Kidney glomerular epithelial cell (primary cell): ENCODE measurements around the gene MYMK.

Experiments
- DNase-seq: peaks from one replicate; lab custom pipeline; 2025; lab: John Stamatoyannopoulos, UW

Gene MYMK

DNA sequence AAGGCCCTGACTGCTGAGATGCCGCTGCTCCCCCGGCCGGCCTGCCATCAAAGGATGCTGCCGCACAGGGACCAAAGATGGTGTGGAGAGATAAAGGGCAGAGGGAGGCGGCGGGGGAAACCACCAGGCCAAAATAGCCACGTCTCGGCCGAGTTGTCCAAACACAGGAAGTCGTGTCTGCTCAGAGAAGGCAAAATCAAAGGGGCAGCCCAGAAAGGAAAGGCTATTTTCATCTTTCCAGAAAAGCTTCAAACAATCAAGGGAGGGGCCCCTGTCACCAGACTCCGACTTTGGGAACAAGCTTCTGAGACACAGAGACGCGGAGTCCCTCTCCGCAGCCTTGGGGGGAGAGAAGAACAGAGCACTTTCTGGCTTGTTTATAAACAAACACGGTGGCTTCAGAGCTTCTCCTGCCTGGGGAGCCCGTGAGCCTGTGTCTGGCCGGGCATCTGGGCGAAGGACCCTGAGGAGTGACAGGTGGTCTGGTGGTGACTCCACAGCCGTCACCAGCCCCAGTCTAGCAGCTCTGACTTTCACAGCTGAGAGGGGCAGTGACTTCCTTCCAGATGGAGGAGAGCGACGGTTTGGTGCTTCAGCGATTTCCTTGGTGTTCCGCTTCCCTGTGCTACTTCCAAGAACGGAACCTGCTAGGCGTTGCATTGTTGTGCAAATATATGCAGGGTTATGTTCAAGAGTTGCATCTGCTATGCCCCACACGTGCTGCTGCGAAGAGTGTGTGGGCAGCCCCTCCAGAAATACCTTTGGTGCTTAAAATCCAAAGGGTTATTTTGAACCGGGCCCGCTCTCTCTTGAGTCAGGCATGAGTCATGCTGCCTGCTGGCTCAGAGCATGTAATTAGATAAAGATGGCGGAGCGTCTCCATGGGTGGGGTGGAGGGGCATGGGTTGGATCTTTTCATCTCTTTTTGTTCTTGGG lies 33.7 kb upstream of the MYMK start:
- no peak for DNase-seq

GRCh38 chr9:133557581-133557980 lies 32.8 kb upstream of the MYMK start:
- DNase-seq, result no peak

DNA sequence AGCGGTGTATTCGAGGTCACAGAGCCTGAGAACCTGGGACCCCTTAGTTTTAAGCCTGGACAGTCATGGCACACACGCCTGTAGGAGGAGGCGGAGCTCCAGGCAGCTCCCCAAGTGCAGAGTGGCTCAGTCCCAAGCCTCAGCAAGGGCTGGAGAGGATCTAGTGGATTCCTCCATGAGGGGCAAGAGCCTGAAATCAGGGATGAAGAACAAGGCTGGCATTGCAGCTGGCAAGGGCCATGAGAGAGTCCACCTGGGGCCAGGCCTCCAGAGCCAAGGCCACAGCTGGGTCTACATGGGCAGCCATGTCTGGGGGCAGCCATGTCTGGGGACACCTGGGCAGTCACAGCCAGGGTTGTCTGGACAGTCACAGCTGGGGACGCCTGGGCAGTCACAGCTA lies 31.6 kb upstream of the MYMK start:
- no peak for DNase-seq

- DNase-seq, result no peak
These were observed 30.0 kb upstream of the MYMK start for GRCh38 chr9:133554729-133555128.

DNA sequence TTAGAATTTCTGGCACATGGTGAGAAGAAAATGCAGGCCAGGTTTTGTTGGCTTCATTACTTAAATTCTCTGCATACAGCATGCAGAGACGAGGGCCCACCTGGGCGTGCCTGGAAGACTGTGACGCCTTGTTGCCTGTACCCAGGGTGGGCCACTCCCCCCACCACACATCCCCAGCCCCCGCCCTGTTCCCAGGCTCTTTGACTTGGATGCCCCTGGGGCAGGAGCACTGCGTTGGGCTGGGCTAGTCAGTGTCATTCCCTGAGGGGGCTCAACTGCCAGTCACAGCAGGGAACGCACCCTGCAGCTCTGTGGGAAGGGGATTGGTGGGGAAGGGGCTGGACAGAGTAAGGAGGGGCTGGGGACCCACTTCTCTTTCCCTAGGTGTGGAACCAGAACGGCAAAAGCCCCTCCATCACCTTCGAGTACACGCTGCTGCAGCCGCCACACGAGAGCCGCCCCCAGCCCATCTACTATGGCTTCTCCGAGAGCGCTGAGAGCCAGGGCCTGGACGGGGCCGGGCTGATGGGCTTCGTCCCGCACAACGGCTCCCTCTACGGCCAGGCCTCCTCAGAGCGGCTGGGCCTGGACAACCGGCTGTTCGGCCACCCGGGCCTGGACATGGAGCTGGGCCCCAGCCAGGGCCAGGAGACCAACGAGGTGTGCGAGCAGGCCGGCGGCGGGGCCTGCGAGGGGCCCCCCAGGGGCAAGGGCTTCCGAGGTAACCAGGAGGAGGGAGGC lies 29.4 kb upstream of the MYMK start:
- DNase-seq, result no peak

GRCh38 chr9:133553123-133553522 lies 28.4 kb upstream of the MYMK start:
- no peak for DNase-seq

GRCh38 chr9:133552236-133552635 lies 27.5 kb upstream of the MYMK start:
- DNase-seq, result no peak

DNA sequence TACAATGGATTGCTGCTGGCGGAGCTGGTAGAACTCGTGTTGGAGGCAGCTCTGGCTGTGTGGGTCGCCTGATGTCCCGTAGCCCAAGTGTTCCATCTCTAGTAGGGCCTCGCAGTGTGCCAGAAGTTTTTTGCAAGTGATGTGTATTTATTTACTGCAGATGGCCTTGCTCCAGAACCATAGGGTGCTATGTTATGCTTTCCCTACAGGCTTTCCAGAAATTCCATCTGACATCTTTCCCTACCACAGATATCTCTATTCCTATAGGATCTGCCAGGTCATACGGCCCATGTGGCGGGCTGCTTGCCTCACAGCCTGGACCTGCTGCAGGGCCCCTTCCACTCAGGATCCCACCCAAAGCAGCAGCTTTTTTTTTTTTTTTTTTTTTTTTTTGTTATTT lies 26.7 kb upstream of the MYMK start:
- DNase-seq, result no peak

- no peak for DNase-seq
These were observed 22.4 kb upstream of the MYMK start for GRCh38 chr9:133547116-133547515.

GRCh38 chr9:133546287-133546680 lies 21.5 kb upstream of the MYMK start:
- DNase-seq, result no peak

DNA sequence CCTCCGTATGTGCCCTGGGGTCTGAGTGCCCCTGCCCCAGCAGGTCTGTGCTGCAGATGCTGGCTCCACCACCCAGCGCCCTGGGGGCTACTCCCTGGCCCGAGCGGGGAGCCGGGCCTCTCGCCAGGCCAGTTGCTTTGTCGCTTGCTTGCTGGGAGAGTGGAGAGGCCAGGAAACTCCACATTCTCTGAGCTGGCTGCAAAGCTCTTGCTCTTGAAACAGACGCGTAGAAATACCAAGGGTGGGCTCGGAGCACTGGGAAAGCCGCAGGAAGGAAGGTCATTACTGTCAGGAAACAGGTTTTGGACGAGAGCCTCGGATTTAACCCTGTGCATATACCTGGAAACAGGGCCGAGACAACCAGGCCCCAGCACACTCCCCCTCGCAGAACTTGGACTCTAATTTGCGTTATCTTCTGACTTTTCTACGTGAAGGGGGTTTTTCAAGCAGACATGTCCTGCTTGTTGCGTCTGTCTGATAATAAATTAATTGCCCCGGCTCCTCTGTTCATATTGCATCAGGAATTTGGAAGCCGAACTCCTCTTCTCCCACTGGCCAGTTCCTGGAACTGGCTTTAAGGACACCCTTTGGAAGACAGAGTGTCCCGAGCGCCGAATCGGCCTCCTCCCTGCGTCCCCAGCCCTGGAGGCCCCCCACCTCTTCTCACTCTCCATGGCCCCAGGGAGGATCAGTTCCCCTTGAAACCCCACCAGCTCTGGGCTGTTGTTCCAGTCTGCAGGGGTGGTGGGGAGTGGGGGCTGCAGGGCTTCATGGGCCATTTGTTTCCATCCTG lies 20.9 kb upstream of the MYMK start:
- DNase-seq, result no peak

DNA sequence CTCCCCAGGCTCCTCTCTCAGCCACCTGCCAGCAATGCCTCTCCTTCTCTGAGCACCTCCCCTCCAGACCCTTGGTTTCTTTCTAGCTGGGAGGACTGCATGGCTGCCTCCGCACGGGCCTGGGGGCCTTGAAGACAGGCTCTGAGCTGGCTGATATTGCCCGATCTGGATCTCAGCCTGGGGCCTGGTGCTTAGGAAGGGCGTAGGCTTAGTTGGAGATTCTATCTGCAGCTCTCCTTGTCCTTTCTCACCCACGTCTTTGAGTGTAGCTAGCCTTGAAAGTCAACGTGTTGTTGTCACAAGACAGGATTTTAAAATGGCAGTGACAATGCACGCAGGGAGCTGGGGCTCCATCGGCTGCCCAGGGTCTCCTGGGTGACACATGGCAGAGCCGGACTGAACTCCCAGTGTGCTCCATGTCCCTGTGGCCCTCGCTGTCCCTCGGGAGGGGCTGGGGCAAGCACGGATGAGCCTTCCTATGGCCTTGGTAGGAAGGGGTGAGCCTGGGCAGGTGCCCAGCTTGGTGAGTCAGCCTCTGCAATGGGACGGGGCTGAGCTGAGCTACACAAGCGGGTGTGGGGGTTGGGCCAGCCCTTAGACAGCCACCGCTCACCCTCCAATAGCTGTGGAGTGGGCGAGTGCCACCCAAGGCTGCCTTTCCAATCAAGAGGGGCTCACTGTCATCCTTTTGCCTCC lies 19.2 kb upstream of the MYMK start:
- no peak for DNase-seq

DNA sequence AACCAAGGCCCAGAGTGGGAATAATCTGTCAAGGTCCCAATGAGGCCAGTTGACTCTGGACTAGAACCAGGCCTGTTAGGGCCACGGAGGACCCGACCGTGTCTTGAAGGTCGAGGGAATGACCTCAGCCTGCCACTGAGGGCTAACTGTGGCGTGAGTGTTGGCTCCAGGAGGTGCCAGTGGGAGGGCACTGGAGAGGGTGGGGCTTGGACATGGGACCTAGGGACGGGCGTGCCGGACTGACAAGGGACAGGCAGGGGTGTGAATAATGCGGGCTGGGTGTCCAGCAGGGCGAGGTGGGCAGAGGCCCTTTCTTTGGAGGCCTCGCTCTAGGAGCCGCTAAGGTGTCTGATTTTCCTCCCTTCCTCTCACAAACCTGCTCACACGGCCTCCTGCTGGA lies 17.2 kb upstream of the MYMK start:
- DNase-seq, result no peak

DNA sequence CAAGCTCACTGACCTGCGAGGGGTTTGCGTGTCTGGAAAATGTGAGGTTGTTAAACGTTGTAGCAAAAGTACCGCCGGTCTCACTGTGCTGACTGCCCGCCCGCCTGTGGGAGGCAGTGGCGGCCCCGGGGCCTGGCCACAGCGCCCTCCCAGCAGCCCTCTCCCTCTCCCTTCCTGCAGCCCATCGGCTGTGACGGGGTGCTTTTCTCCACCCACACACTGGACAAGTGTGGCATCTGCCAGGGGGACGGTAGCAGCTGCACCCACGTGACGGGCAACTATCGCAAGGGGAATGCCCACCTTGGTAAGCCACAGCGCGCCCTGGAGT lies 15.9 kb upstream of the MYMK start:
- DNase-seq, result no peak

DNA sequence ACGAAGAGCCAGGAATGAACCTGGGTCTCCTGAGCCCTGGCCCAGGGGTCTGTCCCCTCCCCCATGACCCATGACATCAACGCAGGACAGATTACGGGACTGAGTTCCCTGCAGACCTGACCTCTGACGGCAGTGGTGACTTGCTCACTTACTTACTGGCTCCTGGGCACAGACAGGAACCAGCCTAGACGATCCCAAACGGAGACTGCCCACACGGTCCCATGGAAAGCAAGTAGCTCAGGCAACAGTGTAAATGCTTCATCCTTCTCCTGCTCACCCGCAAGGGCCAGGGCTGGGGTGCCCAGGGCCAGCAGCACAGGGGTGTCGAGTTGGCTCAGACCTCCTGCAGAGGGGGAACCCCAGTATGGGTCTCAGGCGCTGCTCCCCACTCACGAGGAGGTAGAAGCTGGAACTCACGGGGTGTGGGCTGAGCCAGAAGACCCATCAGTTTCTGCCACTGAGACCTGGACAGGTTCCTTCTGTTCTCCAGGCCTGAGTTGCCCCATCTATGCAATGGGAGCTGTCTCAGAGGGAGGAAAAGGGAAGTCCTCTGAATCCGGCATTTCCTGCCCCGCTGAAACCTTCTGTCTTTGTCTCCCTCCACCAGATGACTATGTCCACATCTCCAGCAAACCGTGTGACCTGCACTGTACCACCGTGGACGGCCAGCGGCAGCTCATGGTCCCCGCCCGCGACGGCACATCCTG lies 15.4 kb upstream of the MYMK start:
- no peak for DNase-seq

DNA sequence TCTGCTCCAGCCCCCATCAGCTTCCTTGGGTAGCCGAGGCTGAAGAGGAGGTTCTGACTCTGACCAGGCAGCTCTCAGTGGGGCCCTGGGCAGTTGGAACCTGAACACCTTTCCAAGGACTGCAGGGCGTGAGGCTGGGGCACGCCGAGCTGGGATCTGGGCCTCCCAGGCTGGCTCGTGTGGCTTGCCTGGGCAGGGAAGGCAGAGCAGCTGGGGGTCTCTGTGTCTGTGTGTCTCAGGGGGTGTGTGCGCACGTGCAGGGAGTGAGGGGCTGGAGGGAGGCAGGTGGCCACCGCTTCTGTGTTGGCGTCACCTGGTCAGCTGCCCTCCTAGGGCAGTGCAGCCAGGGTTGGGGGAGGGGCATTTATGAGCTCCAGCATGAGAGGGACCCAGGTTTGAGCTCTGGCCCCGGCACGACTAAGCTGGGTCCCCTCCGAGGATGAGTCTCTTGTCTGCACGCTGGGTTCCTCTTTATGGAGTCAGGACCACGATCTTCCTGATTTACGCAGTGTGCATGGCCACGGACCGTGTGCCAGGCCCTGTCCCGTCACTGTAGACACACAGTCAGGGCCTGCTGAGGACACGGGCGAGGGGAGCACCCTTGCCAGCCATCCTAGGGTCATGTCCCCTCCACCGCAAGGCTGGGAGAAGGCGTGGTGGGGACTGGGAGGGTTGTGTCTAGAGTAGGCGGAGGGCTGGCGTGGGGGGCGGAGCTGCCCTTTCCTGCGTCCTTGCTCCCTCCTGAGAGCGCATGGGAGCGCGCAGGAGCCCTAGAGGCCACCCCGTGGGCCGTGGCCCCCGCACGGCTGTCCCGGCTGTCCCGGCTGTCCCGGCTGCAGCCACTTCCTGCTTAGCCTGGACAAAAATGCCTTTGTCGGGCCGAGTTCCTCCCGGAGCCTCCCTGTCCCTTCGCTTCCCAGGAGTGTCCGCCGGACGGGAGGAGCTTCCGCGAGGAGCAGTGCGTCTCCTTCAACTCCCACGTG lies 14.4 kb upstream of the MYMK start:
- DNase-seq, result no peak

- no peak for DNase-seq
These were observed 13.4 kb upstream of the MYMK start for GRCh38 chr9:133538176-133538575.

GRCh38 chr9:133537257-133537656 lies 12.5 kb upstream of the MYMK start:
- DNase-seq, result no peak

DNA sequence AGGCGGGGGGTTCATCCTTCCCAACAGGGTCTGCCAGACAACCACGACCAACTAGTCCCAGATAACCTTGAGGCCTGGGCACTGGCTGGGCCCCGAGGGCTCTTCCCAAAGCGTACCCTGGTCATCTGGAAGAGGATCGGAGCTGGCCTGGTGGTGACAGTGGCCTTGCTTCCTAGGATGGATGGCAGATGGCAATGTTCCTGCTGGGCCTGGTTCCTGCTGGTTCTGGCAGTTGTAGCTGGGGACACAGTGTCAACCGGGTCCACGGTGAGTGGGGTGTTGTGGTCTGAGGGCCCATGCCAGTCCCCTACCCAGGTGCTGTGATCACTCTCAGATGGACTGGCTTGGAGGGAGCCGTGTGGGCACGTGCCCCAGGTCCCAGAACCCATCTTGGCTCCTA lies 11.8 kb upstream of the MYMK start:
- no peak for DNase-seq

DNA sequence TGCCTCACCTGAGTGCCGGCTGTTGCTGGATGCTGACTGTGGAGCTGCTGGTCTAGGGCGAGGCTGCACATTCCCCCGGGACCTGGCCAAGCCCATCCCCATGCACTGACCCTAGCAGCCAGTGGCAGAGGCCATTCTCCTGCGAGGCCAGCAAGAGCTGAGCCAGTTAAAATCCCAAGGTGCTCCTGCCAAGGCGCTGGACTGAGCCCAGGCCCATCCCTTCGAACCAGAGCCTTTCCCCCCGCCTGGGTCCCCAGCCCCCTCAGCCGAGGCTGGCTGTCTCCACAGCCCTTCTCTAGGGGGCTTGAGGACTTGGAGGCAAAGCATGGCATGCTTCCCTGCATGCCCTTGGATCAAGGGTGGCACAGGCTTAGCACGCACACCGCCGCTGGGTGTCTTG lies 11.3 kb upstream of the MYMK start:
- no peak for DNase-seq
